Head of caudate nucleus (tissue), 42 donors: ENCODE measurements around the gene MAML2.

Source experiments
- DNase-seq, 42 donors: peaks; one replicate each; pipeline versions ENCODE4 v3.0.0 to v3.0.0-alpha.2; 2020 to 2021; ENCODE audit warnings: mixed read lengths in 7 of 42
- intact Hi-C: fragments of 100-400 bp; cut with DNase I; formaldehyde crosslinking; loops from one replicate; pipeline ENCODE4 v1.15.0; 2022

Gene MAML2

GRCh38 chr11:96052921-96053651 lies 289.9 kb downstream of the MAML2 start:
- intact Hi-C loops, result loop anchor here (5.0 kb wide), 1 partner anchor 289 kb away; the partner anchor contains the start of gene MAML2
- no peak for DNase-seq

DNA sequence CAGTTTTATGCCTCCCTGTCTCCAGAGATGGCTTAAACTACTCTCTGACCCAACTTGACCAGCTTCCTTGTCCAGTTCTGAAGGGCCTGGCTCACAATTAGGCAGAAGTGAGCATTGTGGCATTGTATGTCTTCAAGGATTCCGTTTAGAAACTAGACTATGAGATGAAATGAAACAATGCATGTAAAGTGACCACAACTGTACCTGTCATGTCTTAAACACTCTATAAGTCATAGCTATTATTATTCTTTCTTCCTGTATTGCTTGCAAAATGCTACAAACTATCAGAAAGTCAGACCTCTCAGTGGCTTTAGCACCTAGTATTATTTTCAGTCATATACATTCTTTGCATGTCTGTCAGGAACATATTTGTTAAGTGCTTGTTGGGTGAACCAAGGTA lies 291.2 kb downstream of the MAML2 start:
- intact Hi-C loops, result loop anchor here (5.0 kb wide), 1 partner anchor 290 kb away; the partner anchor contains the start of gene MAML2
- DNase-seq, result no peak

DNA sequence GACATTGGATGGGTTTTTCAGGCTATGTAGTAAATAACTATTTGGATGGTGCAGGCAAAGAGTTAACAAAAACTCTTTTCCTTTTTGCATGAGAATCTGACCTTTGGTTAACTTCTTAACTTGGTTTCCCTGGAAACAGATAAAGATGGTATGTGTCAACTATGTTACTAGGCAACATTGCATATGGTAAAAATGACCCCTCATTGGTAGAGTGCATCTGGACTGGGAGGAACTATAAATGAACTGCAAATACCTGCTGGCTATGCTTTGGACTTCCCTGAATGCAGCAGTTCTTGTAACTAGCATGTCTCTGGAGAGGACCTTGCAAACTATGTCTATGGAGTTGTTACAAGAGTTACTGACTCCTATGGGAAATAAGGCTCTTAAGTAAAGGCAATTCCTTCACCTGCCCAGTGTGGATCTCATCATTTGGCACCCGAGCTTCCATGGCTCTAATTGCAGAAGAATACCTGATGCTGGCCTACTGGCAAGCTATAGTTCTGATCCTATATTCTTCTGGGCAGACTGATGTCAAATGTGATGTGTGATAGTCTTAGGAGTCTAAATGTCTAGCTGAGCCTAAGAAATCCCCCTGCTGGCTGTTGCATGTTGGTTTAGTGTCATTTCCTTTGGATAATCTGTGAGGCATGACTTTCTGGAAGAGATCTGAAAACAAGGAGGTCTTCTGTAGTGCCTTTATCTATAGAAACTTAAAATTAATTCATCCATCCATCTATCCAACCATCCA lies 292.4 kb downstream of the MAML2 start:
- intact Hi-C loops, result loop anchor here (5.0 kb wide), 1 partner anchor 292 kb away; the partner anchor contains the start of gene MAML2
- no peak for DNase-seq

DNA sequence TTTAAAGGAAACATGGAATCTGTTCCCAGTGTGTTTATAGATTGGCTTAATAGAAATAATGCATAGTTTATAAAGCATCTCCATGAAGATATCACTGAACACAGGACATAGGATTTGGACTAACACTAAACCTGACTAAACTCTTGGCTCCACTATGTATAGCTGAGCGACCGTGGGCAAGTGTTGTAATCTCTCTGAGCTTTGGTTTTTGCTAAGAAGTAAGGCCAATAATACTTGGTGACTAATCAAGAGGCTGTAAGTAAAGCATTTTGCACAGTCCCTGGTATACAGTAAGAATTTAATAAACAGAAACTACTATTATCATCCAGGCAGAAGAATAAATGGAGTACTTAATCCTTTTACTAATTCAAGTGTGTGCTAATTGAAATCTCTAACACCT lies 293.6 kb downstream of the MAML2 start:
- intact Hi-C loops, result no loop called here
- DNase-seq, result no peak

DNA sequence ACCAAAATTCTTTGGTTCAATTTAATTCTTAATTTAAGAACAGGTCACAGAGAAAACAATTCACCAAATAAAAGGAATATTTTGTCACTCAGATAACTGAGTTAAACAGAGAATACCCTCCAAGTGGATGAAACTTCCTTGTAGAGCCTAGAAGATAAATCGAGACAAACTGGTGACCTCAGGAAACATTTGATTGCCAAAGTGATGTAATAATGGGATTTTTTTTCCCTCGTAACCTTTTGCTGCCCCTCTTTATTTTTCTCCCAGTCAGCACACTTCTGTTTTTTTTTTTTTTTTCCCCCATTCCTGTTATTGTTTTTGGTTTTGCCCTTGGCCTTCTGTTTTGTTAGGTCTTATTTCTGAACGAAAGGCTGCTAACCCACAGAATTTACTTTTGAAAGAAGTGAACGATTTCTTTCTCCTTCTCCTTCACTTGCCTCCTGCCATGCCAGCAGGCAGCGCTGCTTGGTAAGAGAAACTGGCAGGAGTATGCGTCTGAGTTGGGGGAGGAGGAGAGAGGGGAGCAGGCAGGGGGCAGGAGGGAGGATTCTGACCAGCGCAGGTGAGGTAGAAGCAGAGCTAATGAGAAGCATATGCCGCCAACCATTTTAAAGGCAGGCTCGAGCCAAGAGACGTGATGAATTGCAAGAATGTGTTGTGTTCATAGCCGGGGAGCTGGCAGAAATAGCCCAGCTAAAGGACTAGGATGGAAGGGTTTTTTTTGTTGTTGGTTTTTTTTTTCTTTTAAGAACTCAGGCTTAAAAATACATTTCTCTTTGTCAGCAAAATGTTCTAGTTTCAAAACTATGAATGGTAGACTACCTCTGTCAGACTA lies 297.2 kb downstream of the MAML2 start:
- intact Hi-C loops, result no loop called here
- DNase-seq, result peak in 34 of 42 donors; percentile 14 to 64 (median 34)

DNA sequence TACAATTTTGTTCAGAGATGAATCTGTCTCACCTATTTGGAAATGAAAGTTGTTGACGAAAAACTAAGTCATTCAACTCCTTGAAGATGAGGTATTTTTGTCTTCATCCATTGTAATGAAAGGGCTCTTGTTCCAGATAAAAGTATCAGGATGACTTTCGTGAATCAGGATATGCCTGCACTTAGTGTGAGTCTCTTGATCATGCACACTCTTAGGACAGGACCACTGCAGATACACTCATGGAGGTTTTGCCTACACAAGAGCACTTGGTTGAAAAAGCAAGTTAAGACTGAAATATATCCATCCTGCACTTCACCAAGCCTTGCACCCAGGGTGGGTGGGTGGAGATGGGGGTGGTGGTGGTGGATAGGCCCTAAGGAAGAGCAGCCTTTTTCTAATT lies 298.2 kb downstream of the MAML2 start:
- intact Hi-C loops, result no loop called here
- no peak for DNase-seq

DNA sequence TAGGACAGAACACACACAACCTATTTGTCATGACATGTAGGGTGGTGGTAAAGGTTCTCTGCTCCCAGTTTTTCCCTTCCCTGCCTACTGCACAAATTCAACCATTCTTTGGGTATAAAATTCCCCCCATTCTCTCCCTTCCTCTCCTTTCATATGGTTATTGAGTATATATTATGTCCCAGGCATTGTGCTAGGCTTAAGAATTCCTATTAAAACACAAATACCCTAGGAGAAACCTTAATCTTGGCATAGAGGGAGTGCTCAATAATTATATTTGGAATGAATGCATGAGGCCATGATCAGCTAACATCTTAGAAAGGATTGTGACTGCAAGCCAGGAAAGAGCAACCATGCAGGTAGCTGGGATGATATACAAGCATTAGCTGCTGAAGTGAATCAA lies 298.7 kb downstream of the MAML2 start:
- intact Hi-C loops, result no loop called here

GRCh38 chr11:96043291-96043690 lies 299.7 kb downstream of the MAML2 start:
- intact Hi-C loops, result no loop called here

More for the DNA sequence above, 298.7 kb downstream of the MAML2 start:
- DNase-seq, result no peak

DNA sequence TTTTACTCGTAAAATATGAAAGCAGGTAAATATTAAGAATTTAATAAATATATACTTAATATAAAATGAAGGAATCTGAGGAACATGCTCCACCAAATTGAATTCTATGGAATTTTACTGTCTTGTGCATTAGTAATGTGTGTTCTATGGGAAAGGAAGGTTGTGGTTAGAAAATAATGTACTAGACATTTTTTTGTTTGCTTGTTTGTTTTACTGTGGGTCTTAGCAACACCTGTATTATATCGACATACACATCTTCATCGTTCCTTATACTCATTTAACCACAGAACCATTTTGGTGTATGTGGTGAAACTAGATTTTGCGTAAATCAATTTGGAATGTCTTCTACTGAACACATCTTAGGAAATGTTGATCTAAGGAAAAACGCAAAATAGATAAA lies 304.9 kb downstream of the MAML2 start:
- no peak for DNase-seq
- intact Hi-C loops, result no loop called here

More at GRCh38 chr11:96043291-96043690, 299.7 kb downstream of the MAML2 start:
- no peak for DNase-seq

DNA sequence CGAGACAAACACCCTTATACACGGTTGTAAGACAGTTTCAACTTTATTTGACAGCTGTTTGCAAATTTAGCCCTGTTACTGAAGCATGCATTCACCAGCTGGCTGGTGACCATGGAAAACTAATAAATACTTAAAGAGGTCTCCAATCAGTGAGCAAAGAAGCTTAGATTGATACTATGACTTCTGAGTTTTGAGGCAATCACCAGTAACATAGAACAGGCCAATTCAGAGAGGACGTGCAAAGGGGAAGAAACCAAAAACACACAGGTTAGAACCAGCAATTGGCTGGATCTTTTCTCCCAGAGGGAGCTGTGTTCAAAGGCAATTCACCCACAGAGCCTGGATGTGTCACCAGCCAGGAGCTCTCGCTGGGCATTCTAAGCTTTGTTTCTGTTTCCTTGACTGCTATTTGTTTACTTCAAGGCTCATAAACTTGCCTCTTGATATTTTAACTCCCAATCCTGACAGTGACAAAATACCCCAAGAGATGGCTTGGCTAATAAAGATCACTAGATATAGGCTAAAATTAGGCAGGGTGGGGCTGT lies 305.5 kb downstream of the MAML2 start:
- intact Hi-C loops, result no loop called here
- peak in 1 of 42 donors; percentile 11 for DNase-seq

DNA sequence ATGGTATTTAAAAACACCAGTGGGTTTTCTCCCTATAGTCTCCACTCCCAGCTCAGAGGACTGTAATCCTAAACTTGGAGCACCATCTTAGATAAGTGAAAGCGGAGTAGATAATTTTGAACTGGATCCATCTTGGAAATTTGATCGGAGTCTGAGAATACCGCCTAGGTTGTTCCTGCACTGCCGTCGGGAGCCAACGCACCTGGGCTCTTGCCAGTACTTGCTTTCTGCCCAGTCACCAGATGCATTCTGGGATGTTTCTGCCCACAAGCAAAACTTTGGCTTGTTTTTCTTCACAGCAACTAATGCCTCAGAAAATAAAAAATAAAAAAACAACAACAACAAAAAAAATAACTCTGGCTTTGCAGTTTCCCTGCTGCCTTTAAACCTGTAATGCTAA lies 306.1 kb downstream of the MAML2 start:
- DNase-seq, result peak in 19 of 42 donors; percentile 11 to 68 (median 32)
- intact Hi-C loops, result no loop called here

- DNase-seq, result no peak
- intact Hi-C loops, result no loop called here
These were observed 307.3 kb downstream of the MAML2 start for GRCh38 chr11:96035740-96036078.

- DNase-seq, result no peak
- intact Hi-C loops, result no loop called here
These were observed 307.8 kb downstream of the MAML2 start for GRCh38 chr11:96035031-96035739.

DNA sequence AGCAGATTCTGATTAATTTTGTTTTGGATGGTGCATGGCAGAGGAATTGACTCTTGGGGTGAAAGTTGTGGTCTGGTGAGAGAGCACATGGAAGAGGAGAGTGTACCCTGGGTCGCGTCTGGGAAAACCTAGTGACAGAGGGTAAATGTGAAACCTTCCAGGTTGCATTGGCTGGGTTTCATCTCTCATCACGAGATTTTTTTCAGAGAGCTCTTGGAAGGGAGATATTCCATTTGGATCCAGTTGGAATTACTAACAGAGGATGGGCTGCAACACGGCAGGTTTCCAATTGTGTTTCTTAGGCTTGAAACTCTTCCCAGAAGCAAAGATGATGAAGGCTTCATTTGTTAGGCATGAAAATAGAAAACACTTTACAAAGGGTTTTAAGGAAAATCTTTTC lies 309.4 kb downstream of the MAML2 start:
- DNase-seq, result no peak
- intact Hi-C loops, result no loop called here

- intact Hi-C loops, result no loop called here
- DNase-seq, result no peak
These were observed 309.9 kb downstream of the MAML2 start for GRCh38 chr11:96033095-96033494.

GRCh38 chr11:96028746-96029145 lies 314.2 kb downstream of the MAML2 start:
- intact Hi-C loops, result no loop called here
- DNase-seq, result no peak

DNA sequence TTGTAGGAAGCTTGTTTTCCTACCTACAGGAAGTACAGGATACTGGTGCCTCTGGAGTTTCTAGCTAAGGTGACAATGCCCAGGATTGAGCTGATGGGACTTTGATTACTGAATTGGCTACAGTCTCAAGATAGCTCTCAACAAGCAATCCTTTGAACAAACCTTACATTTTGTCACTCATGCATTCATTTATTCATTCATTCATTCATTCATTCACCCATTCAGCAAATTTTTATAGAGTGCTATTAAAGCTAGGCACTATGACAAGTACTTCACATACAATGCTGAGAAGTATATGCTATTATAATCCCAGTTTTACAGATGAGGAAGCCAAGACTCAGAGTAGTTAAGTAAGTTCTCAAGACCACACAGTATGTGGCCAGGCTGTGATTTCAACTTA lies 316.0 kb downstream of the MAML2 start:
- intact Hi-C loops, result no loop called here
- no peak for DNase-seq

- no peak for DNase-seq
- intact Hi-C loops, result no loop called here
These were observed 316.7 kb downstream of the MAML2 start for GRCh38 chr11:96026310-96026709.

GRCh38 chr11:96024666-96025065 lies 318.3 kb downstream of the MAML2 start:
- intact Hi-C loops, result no loop called here
- no peak for DNase-seq
